ENCODE measurements around the gene C1orf56.
"Not testable (repeated sequence)": the region's sequence is repeated elsewhere in the genome, so short reads cannot be mapped to it uniquely, and the experiment has no call there.

Gene C1orf56

GRCh38 chr1:151062741-151063371 is 15.3 kb downstream of the C1orf56 start:
- no peak for DNase-seq

DNA sequence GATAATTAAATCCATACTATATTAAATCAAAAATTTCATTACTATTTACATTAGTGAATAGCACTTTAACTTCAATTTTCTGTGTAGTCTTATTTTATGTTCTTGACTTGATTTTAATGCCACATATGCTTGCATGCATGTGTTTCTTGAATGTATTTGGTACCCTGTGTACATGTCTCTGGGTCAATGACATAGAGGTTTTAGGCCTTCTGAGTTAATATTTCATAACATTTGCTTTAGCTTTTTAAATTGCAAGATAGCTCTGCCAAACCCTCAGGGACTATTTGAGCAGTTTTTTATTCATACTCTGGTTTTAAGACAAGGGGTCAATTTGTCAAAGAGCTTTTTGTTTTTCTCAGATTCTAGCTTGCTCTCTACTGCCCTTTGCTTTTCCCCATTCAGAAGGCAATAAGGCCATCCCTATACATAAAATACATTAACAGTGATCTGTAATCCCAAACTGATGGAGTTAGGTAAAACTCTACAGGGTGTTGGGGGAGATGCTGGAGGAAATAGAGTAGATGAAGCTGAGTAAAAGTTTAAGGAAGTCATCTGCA is 17.6 kb downstream of the C1orf56 start:
- DNase-seq: no peak

DNA sequence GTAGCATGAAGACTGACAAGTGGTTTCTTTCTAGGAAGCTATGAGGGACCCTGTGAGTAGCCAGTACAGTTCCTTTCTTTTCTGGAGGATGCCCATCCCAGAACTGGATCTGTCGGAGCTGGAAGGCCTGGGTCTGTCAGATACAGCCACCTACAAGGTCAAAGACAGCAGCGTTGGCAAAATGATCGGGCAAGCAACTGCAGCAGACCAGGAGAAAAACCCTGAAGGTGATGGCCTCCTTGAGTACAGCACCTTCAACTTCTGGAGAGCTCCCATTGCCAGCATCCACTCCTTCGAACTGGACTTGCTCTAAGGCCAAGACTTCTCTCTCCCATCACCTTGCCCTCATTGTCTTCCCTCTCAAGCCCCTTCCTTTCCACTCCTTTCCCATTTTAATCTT is 19.6 kb downstream of the C1orf56 start:
- DNase-seq: no peak

GRCh38 chr1:151069103-151069486 is 21.5 kb downstream of the C1orf56 start:
- no peak for DNase-seq

DNA sequence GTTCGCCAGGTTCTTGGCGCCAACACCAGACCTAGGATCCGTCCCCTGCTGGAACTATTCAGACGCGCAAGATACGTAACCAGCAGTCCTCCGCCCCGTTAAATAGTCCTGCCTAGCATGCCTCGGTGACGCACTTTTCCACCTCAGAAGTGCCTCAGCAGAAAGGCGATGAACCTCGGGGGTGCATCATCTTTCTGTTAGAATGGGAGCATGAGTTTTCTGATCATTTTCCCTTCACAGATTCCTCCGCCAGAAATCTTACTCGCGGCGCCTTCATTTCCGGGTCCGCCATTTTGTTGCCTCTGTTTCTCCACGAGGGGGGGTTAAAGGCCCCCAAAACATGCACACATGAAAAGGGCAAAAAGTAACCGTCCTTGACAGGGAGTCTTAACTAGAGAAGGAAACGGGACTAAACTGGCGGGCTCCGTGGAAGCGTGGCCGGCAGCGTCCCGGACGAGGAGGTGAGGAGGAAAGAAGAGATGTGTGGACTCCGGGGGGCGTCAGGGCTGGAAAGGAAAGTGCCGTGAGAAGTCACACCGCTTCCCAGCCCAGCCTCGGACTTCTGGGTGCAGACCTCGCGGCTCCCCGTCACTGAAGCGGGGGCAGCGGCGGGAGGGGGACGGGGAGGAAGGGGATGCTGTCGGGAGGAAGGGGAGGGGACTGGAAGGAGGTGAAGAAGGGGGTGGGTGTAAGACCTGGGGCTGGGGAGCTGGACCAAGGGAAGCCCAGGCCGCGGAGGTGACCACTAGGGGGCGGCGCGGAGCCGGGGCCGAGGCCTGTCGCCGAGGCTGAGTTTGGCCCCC is 23.1 kb downstream of the C1orf56 start, which contains the start of gene GABPB2:
Gene GABPB2, plus strand, starts transcription at position 288 of the 803 bp plus-strand sequence. CDS start 17,429 bp downstream, outside the sequence.
- peak; percentile 66 for DNase-seq

DNA sequence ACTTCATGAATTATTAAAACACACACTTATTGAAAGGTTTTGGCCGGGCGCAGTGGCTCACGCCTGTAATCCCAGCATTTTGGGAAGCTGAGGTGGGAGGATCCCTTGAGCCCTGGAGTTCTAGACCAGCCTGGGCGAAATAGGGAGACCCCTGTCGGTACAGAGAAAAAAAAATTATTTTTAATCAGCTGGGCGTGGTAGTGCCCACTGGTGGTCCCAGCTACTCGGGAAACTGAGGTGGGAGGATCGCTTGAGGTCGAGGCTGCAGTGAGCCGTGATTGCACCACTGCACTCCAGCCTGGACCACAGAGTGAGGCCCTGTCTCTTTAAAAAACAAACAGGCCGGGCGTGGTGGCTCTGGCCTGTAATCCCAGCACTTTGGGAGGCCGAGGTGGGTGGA is 24.7 kb downstream of the C1orf56 start:
- DNase-seq: no peak

DNA sequence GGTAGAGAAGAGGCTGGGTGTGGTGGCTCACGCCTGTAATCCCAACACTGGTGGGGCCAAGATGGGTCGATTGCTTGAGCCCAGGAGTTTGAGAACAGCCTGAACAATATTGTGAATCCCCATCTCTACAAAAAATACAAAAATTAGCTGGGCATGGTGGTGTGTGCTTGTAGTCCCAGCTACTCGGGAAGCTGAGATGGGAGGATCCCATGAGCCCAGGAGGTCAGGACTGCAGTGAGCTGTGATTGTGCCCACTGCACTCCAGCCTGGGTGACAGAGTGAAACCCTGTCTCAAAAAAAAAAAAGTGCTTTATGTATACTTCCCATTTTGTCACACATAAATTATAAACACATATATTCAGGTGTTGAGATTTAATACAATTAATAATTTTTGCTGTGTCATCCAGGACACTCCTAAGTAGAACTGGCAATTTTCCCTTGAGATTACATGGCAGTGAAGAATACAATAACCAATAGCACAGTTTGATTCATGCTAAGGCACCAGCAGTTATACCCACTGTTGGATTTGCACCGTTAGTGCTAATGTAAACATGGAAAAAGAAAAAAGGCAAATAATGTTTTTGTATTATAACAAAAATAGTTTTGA is 38.5 kb downstream of the C1orf56 start:
- no peak for DNase-seq

DNA sequence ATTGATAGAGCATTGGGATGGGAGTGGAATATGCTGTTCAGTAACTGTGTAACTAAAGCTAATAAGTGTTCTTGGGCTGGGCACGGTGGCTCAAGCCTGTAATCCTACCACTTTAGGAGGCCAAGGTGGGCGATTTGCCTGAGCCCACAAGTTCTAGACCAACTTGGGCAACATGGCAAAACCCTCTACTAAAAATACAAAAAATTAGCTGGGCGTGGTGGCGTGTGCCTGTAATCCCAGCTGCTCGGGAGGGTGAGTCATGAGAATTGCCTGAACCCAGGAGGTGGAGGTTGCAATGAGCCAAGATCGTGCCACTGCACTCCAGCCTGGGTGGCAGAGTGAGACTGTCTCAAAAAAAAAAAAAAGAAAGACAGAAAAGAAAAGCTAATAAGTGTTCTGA is 49.9 kb downstream of the C1orf56 start:
- not testable (repeated sequence) for DNase-seq

- no peak for DNase-seq
Observed at GRCh38 chr1:151098126-151098525, 50.6 kb downstream of the C1orf56 start.

Measured in 8988T (cell line).